IMR-90 (cell line): Measurements from ENCODE around the gene TPT1. TPM values are rescaled to one million over a fixed set of nuclear protein-coding genes. Genes with fewer than 3 reads are reported as not detected.

Source experiments
- ATAC-seq: fragments of 200-7000 bp; cut with Tn5 transposase; 2 replicates; pipeline ENCODE4 v1.9.1; 2020; ENCODE audit warnings: low read depth, mild to moderate bottlenecking, moderate library complexity
- BruUV-seq: library from RNA; stranded (reverse); fragments of 400-500 nt; replicated peaks from 2 replicates; lab custom pipeline; 2021; lab: Mats Ljungman, UMichigan
- CTCF ChIA-PET: fragments of 300-600 bp; formaldehyde crosslinking; extraction: SDS; loops from one replicate; lab custom pipeline; 2021; ENCODE audit warnings: antibody characterized with exemption; lab: Yijun Ruan, JAX
- POLR2A ChIA-PET: fragments of 300-600 bp; sonication (Branson Sonifier 250); formaldehyde crosslinking; loops from one replicate; lab custom pipeline; 2022; ENCODE audit warnings: antibody characterized with exemption; ENCODE audit not compliant: unreplicated experiment; lab: Charles Lee
- DNase-seq: peaks from one replicate; pipeline ENCODE4 v3.0.0; 2013
- H2AFZ ChIP-seq: replicated peaks from 2 replicates; pipeline ENCODE3; 2013; ENCODE audit warnings: low read length, mild to moderate bottlenecking; ENCODE audit not compliant: poor library complexity
- H2AK5ac ChIP-seq: 2 replicates; pipeline ENCODE4 v1.6.1; 2013; ENCODE audit warnings: low read depth, low read length, inconsistent platforms
- H2AK9ac ChIP-seq: replicated peaks from 2 replicates; pipeline ENCODE3; 2013; ENCODE audit warnings: mild to moderate bottlenecking, low read depth, low read length, moderate library complexity; ENCODE audit not compliant: poor library complexity
- H2BK120ac ChIP-seq: 2 replicates; pipeline ENCODE4 v1.6.1; 2013; ENCODE audit warnings: low read depth, low read length, inconsistent platforms
- H2BK15ac ChIP-seq: 3 replicates; pipeline ENCODE4 v1.6.1; 2013; ENCODE audit warnings: low read depth, low read length, inconsistent platforms
- H2BK20ac ChIP-seq: 2 replicates; pipeline ENCODE4 v1.6.1; 2013; ENCODE audit warnings: low read depth, mild to moderate bottlenecking, inconsistent platforms, low read length, moderate library complexity
- H2BK5ac ChIP-seq: 2 replicates; pipeline ENCODE4 v1.6.1; 2013; ENCODE audit warnings: mild to moderate bottlenecking, low read depth, low read length, inconsistent platforms; ENCODE audit not compliant: poor library complexity, severe bottlenecking
- H3K14ac ChIP-seq: replicated peaks from 2 replicates; pipeline ENCODE4 v1.6.1; 2013; ENCODE audit warnings: low read depth, low read length, inconsistent platforms
- H3K18ac ChIP-seq: 2 replicates; pipeline ENCODE4 v1.6.1; 2013; ENCODE audit warnings: low read depth, low read length, control low read depth
- H3K23ac ChIP-seq: 2 replicates; pipeline ENCODE4 v1.6.1; 2013; ENCODE audit warnings: low read depth, low read length, inconsistent platforms
- H3K27ac ChIP-seq: 2 replicates; pipeline ENCODE4 v1.5.1; 2013; ENCODE audit warnings: mild to moderate bottlenecking, control low read depth, low read length; ENCODE audit not compliant: insufficient read depth
- H3K27me3 ChIP-seq: 2 replicates; pipeline ENCODE4 v1.6.1; 2013; ENCODE audit warnings: low read length; ENCODE audit not compliant: control insufficient read depth, insufficient read depth
- H3K36me3 ChIP-seq: 2 replicates; pipeline ENCODE4 v1.6.1; 2013; ENCODE audit warnings: low read length, mixed read lengths; ENCODE audit not compliant: control insufficient read depth, insufficient read depth
- H3K4ac ChIP-seq: 2 replicates; pipeline ENCODE4 v1.6.1; 2013; ENCODE audit warnings: low read depth, low read length, inconsistent platforms
- H3K4me1 ChIP-seq: 2 replicates; pipeline ENCODE4 v1.6.1; 2013; ENCODE audit warnings: low read length, mixed read lengths; ENCODE audit not compliant: control insufficient read depth, insufficient read depth
- H3K4me2 ChIP-seq: 2 replicates; pipeline ENCODE4 v1.6.1; 2013; ENCODE audit warnings: low read depth, mild to moderate bottlenecking, control low read depth, low read length, moderate library complexity
- H3K4me3 ChIP-seq: 2 replicates; pipeline ENCODE4 v1.5.1; 2013; ENCODE audit warnings: low read depth, mild to moderate bottlenecking, control low read depth, low read length, moderate library complexity; ENCODE audit not compliant: insufficient read depth
- H3K56ac ChIP-seq: 2 replicates; pipeline ENCODE4 v1.6.1; 2013; ENCODE audit warnings: low read length, inconsistent platforms; ENCODE audit not compliant: insufficient read depth; ENCODE audit errors: extremely low read depth
- H3K79me1 ChIP-seq, 2 experiments: 2 replicates each; pipeline ENCODE4 v1.6.1; 2013; ENCODE audit warnings: low read length in 2 of 2, inconsistent platforms in 1 of 2, low read depth in 1 of 2
- H3K9ac ChIP-seq: 2 replicates; pipeline ENCODE4 v1.6.1; 2013; ENCODE audit warnings: low read depth, low read length, control low read depth
- H3K9me1 ChIP-seq: 2 replicates; pipeline ENCODE4 v1.6.1; 2013; ENCODE audit warnings: low read length, inconsistent platforms; ENCODE audit not compliant: insufficient read depth
- H3K9me3 ChIP-seq: 2 replicates; pipeline ENCODE4 v1.6.1; 2013; ENCODE audit warnings: low read length; ENCODE audit not compliant: control insufficient read depth, insufficient read depth
- H4K20me1 ChIP-seq: 2 replicates; pipeline ENCODE4 v1.6.1; 2013; ENCODE audit warnings: low read length, inconsistent platforms; ENCODE audit not compliant: insufficient read depth
- H4K5ac ChIP-seq: 2 replicates; pipeline ENCODE4 v1.6.1; 2013; ENCODE audit warnings: mild to moderate bottlenecking, low read depth, low read length, control low read depth
- H4K8ac ChIP-seq, 2 experiments: 2 replicates each; pipeline ENCODE4 v1.6.1; 2013; ENCODE audit warnings: low read depth in 2 of 2, low read length in 2 of 2, control low read depth in 1 of 2, inconsistent platforms in 1 of 2
- H4K91ac ChIP-seq: 2 replicates; pipeline ENCODE4 v1.6.1; 2013; ENCODE audit warnings: low read depth, low read length, inconsistent platforms; ENCODE audit not compliant: insufficient read depth
- BHLHE40 ChIP-seq: fragments of 150-350 bp; IDR thresholded peaks from 2 replicates; pipeline ENCODE4 v1.6.1; 2016; ENCODE audit warnings: mild to moderate bottlenecking, low read depth, low read length
- CEBPB ChIP-seq: IDR thresholded peaks from 2 replicates; pipeline ENCODE4 v1.6.1; 2012; ENCODE audit warnings: low read depth, low read length, improper control_type of control experiment
- CHD1 ChIP-seq: IDR thresholded peaks from 2 replicates; pipeline ENCODE4 v1.6.1; 2012; ENCODE audit warnings: low read depth, low read length, improper control_type of control experiment
- CTCF ChIP-seq: conservative IDR thresholded peaks from 2 replicates; pipeline ENCODE4 v1.5.1; 2012; ENCODE audit warnings: mild to moderate bottlenecking, low read depth, low read length, improper control_type of control experiment
- ELK1 ChIP-seq: fragments of 150-350 bp; IDR thresholded peaks from 2 replicates; pipeline ENCODE4 v1.6.1; 2016; ENCODE audit warnings: low read depth, mild to moderate bottlenecking, low read length, moderate library complexity, borderline replicate concordance
- FOS ChIP-seq: fragments of 150-350 bp; IDR thresholded peaks from 2 replicates; pipeline ENCODE4 v1.6.1; 2016; ENCODE audit warnings: low read depth, low read length
- MAFK ChIP-seq: IDR thresholded peaks from 2 replicates; pipeline ENCODE4 v1.6.1; 2012; ENCODE audit warnings: low read depth, low read length, improper control_type of control experiment
- MAZ ChIP-seq: IDR thresholded peaks from 2 replicates; pipeline ENCODE4 v1.6.1; 2012; ENCODE audit warnings: low read depth, mild to moderate bottlenecking, low read length, improper control_type of control experiment, moderate library complexity, borderline replicate concordance
- MXI1 ChIP-seq: IDR thresholded peaks from 2 replicates; pipeline ENCODE4 v1.6.1; 2012; ENCODE audit warnings: low read depth, mild to moderate bottlenecking, low read length, moderate library complexity, borderline replicate concordance
- NFE2L2 ChIP-seq: fragments of 150-350 bp; IDR thresholded peaks from 2 replicates; pipeline ENCODE4 v1.6.1; 2016; ENCODE audit warnings: low read depth, mild to moderate bottlenecking, low read length
- POLR2A ChIP-seq: IDR thresholded peaks from 2 replicates; pipeline ENCODE4 v1.6.1; 2012; ENCODE audit warnings: mild to moderate bottlenecking, low read depth, low read length
- RAD21 ChIP-seq: IDR thresholded peaks from 2 replicates; pipeline ENCODE4 v1.6.1; 2012; ENCODE audit warnings: low read length, improper control_type of control experiment
- RCOR1 ChIP-seq: IDR thresholded peaks from 2 replicates; pipeline ENCODE4 v1.6.1; 2012; ENCODE audit warnings: mild to moderate bottlenecking, low read length, improper control_type of control experiment; ENCODE audit not compliant: insufficient replicate concordance
- RFX5 ChIP-seq: IDR thresholded peaks from 2 replicates; pipeline ENCODE4 v1.8.0; 2012; ENCODE audit warnings: low read depth, mild to moderate bottlenecking, low read length, moderate library complexity
- SMC3 ChIP-seq: fragments of 150-350 bp; IDR thresholded peaks from 2 replicates; pipeline ENCODE4 v1.6.1; 2016; ENCODE audit warnings: low read depth, mild to moderate bottlenecking, antibody characterized with exemption, low read length, moderate library complexity
- USF2 ChIP-seq: fragments of 150-350 bp; IDR thresholded peaks from 2 replicates; pipeline ENCODE4 v1.6.1; 2017; ENCODE audit warnings: mild to moderate bottlenecking, antibody characterized with exemption, low read length, low read depth
- WGBS, 2 experiments: methylation state at CpG; one replicate each; pipeline versions ENCODE4 v1.1.5 to v1.1.7; 2013; ENCODE audit warnings: missing lambda C conversion rate in 2 of 2; ENCODE audit not compliant: insufficient read length in 1 of 2; ENCODE audit errors: extremely low coverage in 2 of 2; 5-methylcytosine and 5-hydroxymethylcytosine counted together
- dilution Hi-C: fragments of 300-500 bp; cut with HindIII; formaldehyde crosslinking; loops from one replicate; pipeline ENCODE4 v1.14.3; 2018; ENCODE audit warnings: low sequenced_read_pairs; ENCODE audit not compliant: unreplicated experiment
- in situ Hi-C: fragments of 300-500 bp; cut with MboI; formaldehyde crosslinking; loops from 3 replicates; pipeline ENCODE4 v1.14.3; 2019; ENCODE audit warnings: low sequenced_read_pairs, inconsistent platforms, mixed read lengths
- intact Hi-C: fragments of 100-400 bp; cut with micrococcal nuclease; formaldehyde crosslinking; loops from 2 replicates; pipeline ENCODE4 v1.10.0; 2022
- polyA plus RNA-seq, 3 experiments: library from polyadenylated mRNA; depleted of rRNA; stranded (reverse); fragments of >200 nt; gene quantifications; 2 replicates each; pipeline ENCODE4 v1.2.3, GENCODE V29; 2012; ENCODE audit warnings: low replicate concordance in 1 of 3
- total RNA-seq: library from RNA; depleted of rRNA; stranded (reverse); fragments of >200 nt; gene quantifications from 2 replicates; pipeline ENCODE4 v1.2.3, GENCODE V29; 2012

TPT1 gene
- total and polyA plus RNA-seq, 2 of the 4 experiments (the other 2 are of a cell fraction) = 1,663 to 2,665 TPM

GRCh38 chr13:45305079-45305478 is 35.9 kb downstream of the TPT1 start:
- Histone ChIP-seq H4K8ac (no peak overlapping the region), H4K91ac (no peak overlapping the region), H3K27ac (no peak overlapping the region), H3K4me3 (no peak overlapping the region), H3K23ac (no peak overlapping the region), H3K27me3 (no peaks in the 10 kb centered on the region), H2BK120ac (no peak overlapping the region), H3K4me1 (no peaks in the 10 kb centered on the region), H2AK5ac (no peak overlapping the region), H2AK9ac (no peak overlapping the region), H4K5ac (no peak overlapping the region), H3K18ac (no peak overlapping the region), H2BK15ac (no peak overlapping the region), H4K20me1 (no peaks in the 10 kb centered on the region), H3K9ac (no peak overlapping the region), H3K4me2 (no peak overlapping the region), H2AFZ (no peak overlapping the region), H2BK5ac (no peak overlapping the region), H3K9me1 (no peaks in the 10 kb centered on the region), H3K36me3 (no peaks in the 10 kb centered on the region), H2BK20ac (no peak overlapping the region), H3K9me3 (no peaks in the 10 kb centered on the region), H3K79me1 (no peaks in the 10 kb centered on the region), H3K56ac (no peak overlapping the region), H3K14ac (no peak overlapping the region), H3K4ac (no peak overlapping the region)
- CTCF ChIA-PET = no interaction called here
- DNase-seq (no peak), ATAC-seq (no peak)
- WGBS, 2 experiments = no CpG with 5 or more reads among the region's 5 CpGs
- dilution Hi-C loops (no loop called here), in situ Hi-C loops (loop anchor here (25.0 kb wide), 2 partner anchors 818 to 1393 kb away; no protein-coding TSS in a partner anchor), intact Hi-C loops (no loop called here)
- no TSS peak for BruUV-seq
- TF ChIP-seq BHLHE40 (no peak), RFX5 (no peak), USF2 (no peak), FOS (no peak), CHD1 (no peak), MAFK (no peak), MAZ (no peak), ELK1 (no peak), CEBPB (no peak), RAD21 (no peak), MXI1 (no peak), RCOR1 (no peak), CTCF (no peak), POLR2A (no peak), NFE2L2 (no peak), SMC3 (no peak)
- POLR2A ChIA-PET = no interaction called here
